ENCODE data around the gene DENND6B. TPM values are rescaled to one million over a fixed set of nuclear protein-coding genes. Genes with fewer than 3 reads are reported as not detected.

DENND6B gene
- total and polyA plus RNA-seq, 2 donors (not counting 1 experiment from before 2014, with no cell fraction given), result 2.8 to 10.3 TPM

- Histone ChIP-seq H3K4me3 (ENCODE audit: control extremely low read depth in 1 of 5, extremely low read depth in 1 of 5, insufficient read depth in 1 of 5, low read depth in 2 of 5, low read length in 4 of 5) (no peak overlapping the region), H3K36me3 (replicated peaks in 1 of 2; ENCODE audit: control extremely low read depth in 1 of 2, control insufficient read depth in 1 of 2, extremely low read depth in 1 of 2, insufficient read depth in 2 of 2, low read length in 1 of 2) (no peaks in the 10 kb centered on the region), H3K9ac (ENCODE audit: low read length) (no peak overlapping the region), H4K20me1 (ENCODE audit: control insufficient read depth, insufficient read depth, low read length, poor library complexity, severe bottlenecking) (no peaks in the 10 kb centered on the region), H3K27ac (ENCODE audit: low read length in 2 of 2) (no peak overlapping the region), H3K27me3 (replicated peaks in 1 of 4; ENCODE audit: control extremely low read depth in 1 of 4, control insufficient read depth in 3 of 4, insufficient read depth in 4 of 4, low read length in 3 of 4) (peaks cover 0 to 28% (median 7%) of the 10 kb centered on the region in 4 experiments), H3K4me1 (ENCODE audit: control insufficient read depth in 2 of 2, insufficient read depth in 2 of 2, low read length in 2 of 2) (peaks cover 53 to 70% of the 10 kb centered on the region in 2 donors), H3K9me3 (ENCODE audit: control extremely low read depth in 1 of 3, control insufficient read depth in 2 of 3, insufficient read depth in 1 of 3, low read length in 2 of 3) (peaks cover 0 to 6% (median 0%) of the 10 kb centered on the region in 3 donors), H3K4me2 (replicated peaks; ENCODE audit: low read depth, low read length, poor library complexity, severe bottlenecking) (peak overlapping the region; percentile 48), H3K79me2 (ENCODE audit: control insufficient read depth, insufficient read depth, low read length) (no peaks in the 10 kb centered on the region), H2AFZ (ENCODE audit: insufficient read depth, low read depth, low read length, poor library complexity, severe bottlenecking) (no peak overlapping the region)
- Mint-ChIP-seq H3K27me3 (peaks cover 5% of the 10 kb centered on the region), H3K9me3 (ENCODE audit: insufficient read depth) (no peaks in the 10 kb centered on the region), H3K4me1 (peaks cover 31% of the 10 kb centered on the region), H3K4me3 (peak overlapping the region; percentile 78), H3K27ac (peak overlapping the region; percentile 87)
- DNase-seq (no peak), ATAC-seq (ENCODE audit: low read depth) (no peak)
- WGBS (ENCODE audit: insufficient coverage), result 23% methylated on average over 5 of the region's 7 CpGs
- CTCF ChIA-PET, result no interaction called here
- TF ChIP-seq CTCF (IDR thresholded peaks at IDR 0.05) (no peak), EZH2 (IDR thresholded peaks at IDR 0.05; ENCODE audit: borderline replicate concordance, insufficient read depth, low read depth, low read length, poor library complexity, severe bottlenecking) (no peak)
- intact Hi-C loops (cut with micrococcal nuclease), result no loop called here
- POLR2A ChIA-PET, result no interaction called here
Measured at GRCh38 chr22:50308597-50308935, 18.2 kb downstream of the DENND6B start.

GRCh38 chr22:50307890-50308596 lies 18.8 kb downstream of the DENND6B start:
- WGBS (ENCODE audit: insufficient coverage), result 40% methylated on average over 17 of the region's 19 CpGs
- DNase-seq (no peak), ATAC-seq (ENCODE audit: low read depth) (no peak)
- no peak overlapping the region for H3K9ac ChIP-seq (ENCODE audit: low read length)
- H3K4me3 Mint-ChIP-seq, result peak overlapping the region; percentile 78
- H3K36me3 ChIP-seq (replicated peaks in 1 of 2; ENCODE audit: control extremely low read depth in 1 of 2, control insufficient read depth in 1 of 2, extremely low read depth in 1 of 2, insufficient read depth in 2 of 2, low read length in 1 of 2), result no peaks in the 10 kb centered on the region
- no peaks in the 10 kb centered on the region for H3K9me3 Mint-ChIP-seq (ENCODE audit: insufficient read depth)
- H3K9me3 ChIP-seq (ENCODE audit: control extremely low read depth in 1 of 3, control insufficient read depth in 2 of 3, insufficient read depth in 1 of 3, low read length in 2 of 3), result peaks cover 0 to 6% (median 0%) of the 10 kb centered on the region in 3 donors
- no peaks in the 10 kb centered on the region for H3K79me2 ChIP-seq (ENCODE audit: control insufficient read depth, insufficient read depth, low read length)
- H3K4me1 Mint-ChIP-seq, result peaks cover 35% of the 10 kb centered on the region
- peaks cover 56 to 71% of the 10 kb centered on the region in 2 donors for H3K4me1 ChIP-seq (ENCODE audit: control insufficient read depth in 2 of 2, insufficient read depth in 2 of 2, low read length in 2 of 2)
- peak overlapping the region; percentile 87 for H3K27ac Mint-ChIP-seq
- H3K27me3 ChIP-seq (replicated peaks in 1 of 4; ENCODE audit: control extremely low read depth in 1 of 4, control insufficient read depth in 3 of 4, insufficient read depth in 4 of 4, low read length in 3 of 4), result peaks cover 0 to 28% (median 7%) of the 10 kb centered on the region in 4 experiments
- POLR2A ChIA-PET, result interaction anchor here (0.6 to 6.1 kb wide), 3 partner anchors 14 to 372 kb away, joined by 3 to 53 read pairs (median 5); no protein-coding TSS in a partner anchor
- H4K20me1 ChIP-seq (ENCODE audit: control insufficient read depth, insufficient read depth, low read length, poor library complexity, severe bottlenecking), result no peaks in the 10 kb centered on the region
- peaks cover 5% of the 10 kb centered on the region for H3K27me3 Mint-ChIP-seq
- intact Hi-C loops (cut with micrococcal nuclease), result no loop called here
- H3K4me3 ChIP-seq (ENCODE audit: control extremely low read depth in 1 of 5, extremely low read depth in 1 of 5, insufficient read depth in 1 of 5, low read depth in 2 of 5, low read length in 4 of 5), result no peak overlapping the region
- H3K27ac ChIP-seq (ENCODE audit: low read length in 2 of 2), result no peak overlapping the region
- CTCF ChIA-PET, result no interaction called here
- TF ChIP-seq CTCF (IDR thresholded peaks at IDR 0.05) (no peak), EZH2 (IDR thresholded peaks at IDR 0.05; ENCODE audit: borderline replicate concordance, insufficient read depth, low read depth, low read length, poor library complexity, severe bottlenecking) (no peak)
- H3K4me2 ChIP-seq (replicated peaks; ENCODE audit: low read depth, low read length, poor library complexity, severe bottlenecking), result peak overlapping the region; percentile 48
- H2AFZ ChIP-seq (ENCODE audit: insufficient read depth, low read depth, low read length, poor library complexity, severe bottlenecking), result no peak overlapping the region
